K562 (cell line): Measurements from ENCODE around the gene TCP10L. TPM values are rescaled to one million over a fixed set of nuclear protein-coding genes. Genes with fewer than 3 reads are reported as not detected.

Source experiments
- ATAC-seq: fragments of 200-7000 bp; cut with Tn5 transposase; 3 replicates; pipeline ENCODE4 v1.9.1; 2020; ENCODE audit warnings: moderate library complexity
- BruUV-seq: library from RNA; stranded (reverse); fragments of 400-500 nt; replicated peaks from 2 replicates; lab custom pipeline; 2021; lab: Mats Ljungman, UMichigan
- CTCF ChIA-PET: fragments of 300-600 bp; formaldehyde crosslinking; extraction: SDS; loops from one replicate; lab custom pipeline; 2021; ENCODE audit warnings: low intra/inter-chr PET ratio; lab: Yijun Ruan, JAX
- POLR2A ChIA-PET: fragments of 300-600, 350-650 bp; sonication (Branson Sonifier 250); formaldehyde crosslinking; extraction: SDS; loops from one replicate; lab custom pipeline; 2021; ENCODE audit warnings: antibody characterized with exemption, inconsistent platforms; lab: Yijun Ruan, JAX
- DNase-seq, 4 experiments: peaks; one replicate each; pipeline versions ENCODE4 v3.0.0 to v3.0.0-alpha.2; 2011 to 2018; ENCODE audit warnings: low spot score in 3 of 4, mixed read lengths in 3 of 4; ENCODE audit errors: extremely low read depth in 1 of 4
- FAIRE-seq: peaks from 2 replicates; lab custom pipeline; 2011; peaks lifted over from hg19 to GRCh38; lab: Jason Lieb, UNC
- H2AFZ ChIP-seq: 2 replicates; pipeline ENCODE4 v1.6.0; 2011; ENCODE audit warnings: low read depth, low read length, control low read depth, inconsistent platforms
- H3K27ac ChIP-seq: fragments of 200-600 bp; 3 replicates; pipeline ENCODE4 v1.8.0; 2011; ENCODE audit warnings: low read depth, mild to moderate bottlenecking, control low read depth, inconsistent platforms, low read length, moderate library complexity, mixed read lengths; ENCODE audit errors: extremely low read depth
- H3K27me3 ChIP-seq, 2 experiments: fragments of 300-600 bp in 1 of 2; 2 replicates in 1 of 2; 3 replicates in 1 of 2; pipeline versions ENCODE4 v1.6.0 to v1.8.0; 2011; ENCODE audit warnings: inconsistent platforms in 2 of 2, low read length in 2 of 2, mild to moderate bottlenecking in 1 of 2, mixed read lengths in 1 of 2, moderate library complexity in 1 of 2; ENCODE audit not compliant: control insufficient read depth in 2 of 2, insufficient read depth in 2 of 2
- H3K36me3 ChIP-seq: fragments of 300-600 bp; 3 replicates; pipeline ENCODE4 v1.8.0; 2011; ENCODE audit warnings: mild to moderate bottlenecking, low read length, inconsistent platforms; ENCODE audit not compliant: control insufficient read depth, insufficient read depth
- H3K4me1 ChIP-seq, 2 experiments: fragments of 200-600 bp in 1 of 2; replicated peaks in 1 of 2; 2 replicates in 1 of 2; 3 replicates in 1 of 2; pipeline versions ENCODE4 v1.5.1 to v1.8.0; 2011; ENCODE audit warnings: inconsistent platforms in 2 of 2, low read length in 2 of 2, mild to moderate bottlenecking in 1 of 2, mixed read lengths in 1 of 2, moderate library complexity in 1 of 2; ENCODE audit not compliant: control insufficient read depth in 2 of 2, insufficient read depth in 2 of 2
- H3K4me2 ChIP-seq: 2 replicates; pipeline ENCODE4 v1.6.1; 2011; ENCODE audit warnings: low read length, control low read depth, inconsistent platforms, mixed read lengths; ENCODE audit not compliant: insufficient read depth
- H3K4me3 ChIP-seq: fragments of 200-600 bp; sonication (generic), shearing (Covaris generic); 2 replicates; pipeline ENCODE4 v1.5.1; 2016; ENCODE audit warnings: control low read depth, inconsistent platforms
- H3K79me2 ChIP-seq: fragments of 200-600 bp; 3 replicates; pipeline ENCODE4 v1.8.0; 2011; ENCODE audit warnings: low read length, inconsistent platforms; ENCODE audit not compliant: control insufficient read depth, insufficient read depth
- H3K9ac ChIP-seq, 2 experiments: 2 replicates each; pipeline versions ENCODE4 v1.6.0 to v1.6.1; 2011; ENCODE audit warnings: low read depth in 2 of 2, low read length in 2 of 2, control low read depth in 1 of 2, inconsistent platforms in 1 of 2, mild to moderate bottlenecking in 1 of 2, mixed read lengths in 1 of 2; ENCODE audit not compliant: insufficient read depth in 1 of 2
- H3K9me1 ChIP-seq: one replicate; pipeline ENCODE4 v1.6.0; 2011; ENCODE audit warnings: inconsistent platforms, mild to moderate bottlenecking, low read length, moderate library complexity; ENCODE audit not compliant: control insufficient read depth, insufficient read depth
- H3K9me3 ChIP-seq: replicated peaks from 2 replicates; pipeline ENCODE4 v1.5.1; 2011; ENCODE audit warnings: low read depth, low read length, inconsistent platforms; ENCODE audit not compliant: control insufficient read depth, insufficient read depth
- H4K20me1 ChIP-seq: replicated peaks from 2 replicates; pipeline ENCODE4 v1.6.1; 2011; ENCODE audit warnings: low read length, inconsistent platforms, mixed read lengths; ENCODE audit not compliant: control insufficient read depth, insufficient read depth
- FOXA3 ChIP-seq, 2 experiments: fragments of 450-650 bp in 1 of 2; sonication (generic) in 1 of 2; formaldehyde crosslinking; IDR thresholded peaks in 1 of 2; conservative IDR thresholded peaks in 1 of 2; 2 replicates each; pipeline versions ENCODE4 v1.4.0 to v1.8.0; 2020 to 2022; ENCODE audit warnings: mild to moderate bottlenecking in 2 of 2, missing genetic modification reagents in 1 of 2
- GTF3C2 ChIP-seq: IDR thresholded peaks from 3 replicates; pipeline ENCODE4 v1.6.1; 2011; ENCODE audit warnings: borderline replicate concordance, mild to moderate bottlenecking, moderate library complexity; ENCODE audit not compliant: insufficient read length; ENCODE audit errors: extremely low read depth
- SNIP1 ChIP-seq: fragments of 450-650 bp; IDR thresholded peaks from 2 replicates; pipeline ENCODE4 v1.7.1; 2017; ENCODE audit warnings: low read depth, mild to moderate bottlenecking
- ZNF395 ChIP-seq: fragments of 200-800 bp; sonication (Bioruptor generic); IDR thresholded peaks from 2 replicates; pipeline ENCODE4 v1.6.1; 2017; ENCODE audit warnings: missing genetic modification characterization, missing compliant biosample characterization
- WGBS: fragments of 100-300 bp; shearing (Covaris generic); methylation state at CpG from one replicate; pipeline ENCODE4 v1.1.6; 2016; ENCODE audit warnings: low coverage, mixed read lengths; ENCODE audit not compliant: insufficient coverage; ENCODE audit errors: missing lambda C conversion rate; 5-methylcytosine and 5-hydroxymethylcytosine counted together
- in situ Hi-C: fragments of 300-500 bp; cut with MboI; formaldehyde crosslinking; loops from 4 replicates; pipeline ENCODE4 v1.15.0; 2018; ENCODE audit warnings: inconsistent platforms, mixed read lengths
- intact Hi-C: fragments of 100-400 bp; cut with micrococcal nuclease; formaldehyde crosslinking; loops from 2 replicates; pipeline ENCODE4 v1.14.2; 2022
- polyA plus RNA-seq, 8 experiments: library from polyadenylated mRNA; depleted of rRNA in 4 of 8; stranded (reverse) in 5 of 8; unstranded in 3 of 8; fragments of >200 nt; fragmentation: Nextera tagmentation in 2 of 8; fragmentation: Illumina TruSeq in 1 of 8; extraction: Ambion mirVana in 2 of 8; extraction: Trizol in 1 of 8; gene quantifications; 2 replicates each; pipeline versions ENCODE4 v1.2.1 to v1.2.3, GENCODE V29; 2011 to 2014; ENCODE audit warnings: inconsistent platforms in 1 of 8, missing spikeins in 1 of 8
- total RNA-seq, 7 experiments: library from RNA; depleted of rRNA in 6 of 7; stranded (reverse); fragments of >200 nt in 6 of 7; fragmentation: Illumina TruSeq in 2 of 7; extraction: Trizol in 2 of 7; gene quantifications; 2 replicates each; pipeline versions ENCODE4 v1.2.1 to v1.2.3, GENCODE V29; 2011 to 2021; ENCODE audit warnings: low replicate concordance in 1 of 7

TCP10L gene
- total and polyA plus RNA-seq, 9 of the 15 experiments (the other 6 are each of a cell fraction or from before 2014, with no cell fraction given): 0.34 to 0.91 (median 0.56) TPM; not detected in 2

DNA sequence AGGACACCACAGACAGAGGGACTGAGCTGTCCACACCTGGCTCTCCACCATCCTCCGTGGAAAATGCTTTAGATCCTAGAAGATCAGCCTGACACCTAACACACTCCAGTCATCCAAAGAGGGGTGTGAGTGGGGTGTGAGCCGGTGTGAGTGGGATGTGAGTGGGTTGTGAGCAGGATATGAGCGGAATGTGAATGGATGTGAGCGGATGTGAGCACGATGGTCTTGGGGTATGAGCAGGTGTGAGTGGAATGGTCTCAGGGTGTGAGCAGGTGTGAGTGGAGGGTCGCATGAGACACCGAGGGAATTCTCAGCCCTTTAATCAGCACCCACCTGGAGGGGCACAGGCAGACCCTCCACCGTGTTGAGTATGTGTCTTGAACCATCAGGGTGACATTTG, 851 bp downstream of the TCP10L start:
- H3K4me3 ChIP-seq: no peak overlapping the region
- 36% methylated on average over 8 of the region's 8 CpGs for WGBS
- no peaks in the 10 kb centered on the region for H3K79me2 ChIP-seq
- ChIA-PET CTCF (no interaction called here), POLR2A (interaction anchor here (1.2 kb wide), 1 partner anchor 222 kb away, joined by 3 read pairs; no protein-coding TSS in a partner anchor)
- ATAC-seq: no peak
- peak overlapping the region; percentile 66; the same call in 1 of the 2 replicates for H3K4me2 ChIP-seq
- DNase-seq: no peak
- BruUV-seq: no TSS peak
- no peaks in the 10 kb centered on the region; the same call in 2 of the 3 replicates for H3K36me3 ChIP-seq
- in situ Hi-C loops (no loop called here), intact Hi-C loops (loop anchor here (10.0 kb wide), 1 partner anchor 290 kb away; the partner anchor contains the start of gene MRAP)
- no peaks in the 10 kb centered on the region for H3K9me3 ChIP-seq
- FAIRE-seq: no peak
- no peaks in the 10 kb centered on the region for H3K9me1 ChIP-seq
- TF ChIP-seq ZNF395 (CRISPR knock-in tag): no peak
- TF ChIP-seq SNIP1: no peak
- TF ChIP-seq GTF3C2: no peak
- no peak for TF ChIP-seq FOXA3 (CRISPR knock-in tag; conservative IDR thresholded peaks at IDR 0.05 in 1 of 2, IDR thresholded peaks at IDR 0.05 in 1 of 2)
- no peak overlapping the region for H3K27ac ChIP-seq
- H3K9ac ChIP-seq: peak overlapping the region in 1 of 2 experiments; percentile 15; a peak in 1 of 4 replicates
- H3K4me1 ChIP-seq: peaks cover 13 to 19% of the 10 kb centered on the region in 2 experiments; a peak in 4 of 5 replicates
- H2AFZ ChIP-seq: peak overlapping the region; percentile 73; the same call in 1 of the 2 replicates
- peaks cover 32 to 40% of the 10 kb centered on the region in 2 experiments for H3K27me3 ChIP-seq
- no peaks in the 10 kb centered on the region for H4K20me1 ChIP-seq
